HG02763 (cell line): ENCODE results near the gene ITGB5.

ENCODE experiments used
- ATAC-seq: cut with Tn5 transposase; IDR thresholded peaks from one replicate; pipeline ENCODE4 v1.9.1; 2021; ENCODE audit warnings: mild to moderate bottlenecking, moderate library complexity; ENCODE audit not compliant: unreplicated experiment

ITGB5 gene

GRCh38 chr3:124774327-124774718 lies 112.8 kb downstream of the ITGB5 start:
- ATAC-seq = no peak

- ATAC-seq = no peak
These were observed 113.5 kb downstream of the ITGB5 start for GRCh38 chr3:124773351-124774326.

- no peak for ATAC-seq
These were observed 114.9 kb downstream of the ITGB5 start for GRCh38 chr3:124772081-124772831.

- ATAC-seq = no peak
These were observed 116.1 kb downstream of the ITGB5 start for GRCh38 chr3:124771083-124771445.

GRCh38 chr3:124770336-124771082 lies 116.7 kb downstream of the ITGB5 start:
- ATAC-seq = no peak

GRCh38 chr3:124769462-124769861 lies 117.7 kb downstream of the ITGB5 start:
- ATAC-seq = no peak

- no peak for ATAC-seq
These were observed 118.4 kb downstream of the ITGB5 start for GRCh38 chr3:124768812-124769211.

GRCh38 chr3:124767691-124768090 lies 119.5 kb downstream of the ITGB5 start:
- no peak for ATAC-seq

GRCh38 chr3:124767264-124767663 lies 119.9 kb downstream of the ITGB5 start:
- no peak for ATAC-seq

- ATAC-seq = no peak
These were observed 120.8 kb downstream of the ITGB5 start for GRCh38 chr3:124766113-124767095.

GRCh38 chr3:124765197-124765840 lies 121.8 kb downstream of the ITGB5 start:
- no peak for ATAC-seq

GRCh38 chr3:124764746-124765145 lies 122.4 kb downstream of the ITGB5 start:
- no peak for ATAC-seq

- ATAC-seq = no peak
These were observed 123.4 kb downstream of the ITGB5 start for GRCh38 chr3:124763644-124764358.

- no peak for ATAC-seq
These were observed 124.0 kb downstream of the ITGB5 start for GRCh38 chr3:124763206-124763605.

- no peak for ATAC-seq
These were observed 124.5 kb downstream of the ITGB5 start for GRCh38 chr3:124762661-124763011.

- ATAC-seq = no peak
These were observed 125.1 kb downstream of the ITGB5 start for GRCh38 chr3:124761935-124762660.

GRCh38 chr3:124761250-124761796 lies 125.8 kb downstream of the ITGB5 start:
- ATAC-seq = no peak

GRCh38 chr3:124760601-124761000 lies 126.6 kb downstream of the ITGB5 start:
- ATAC-seq = no peak
